MG63 (cell line): ENCODE measurements around the gene CABCOCO1. TPM values are rescaled to one million over a fixed set of nuclear protein-coding genes. Genes with fewer than 3 reads are reported as not detected.

ENCODE experiments used
- DNase-seq: peaks from one replicate; pipeline ENCODE4 v3.0.0-alpha.2; 2020
- H3K27me3 ChIP-seq: fragments of 250-450 bp; sonication (Bioruptor Pico); 2 replicates; pipeline ENCODE4 v1.5.1; 2020; ENCODE audit warnings: mild to moderate bottlenecking, moderate library complexity
- H3K36me3 ChIP-seq: fragments of 250-450 bp; sonication (Bioruptor Pico); 2 replicates; pipeline ENCODE4 v1.5.1; 2020; ENCODE audit warnings: mild to moderate bottlenecking, moderate library complexity
- H3K4me3 ChIP-seq: fragments of 250-450 bp; sonication (Bioruptor Pico); 2 replicates; pipeline ENCODE4 v1.5.1; 2020; ENCODE audit warnings: mild to moderate bottlenecking, moderate library complexity
- H3K9me3 ChIP-seq: fragments of 250-450 bp; sonication (Bioruptor Pico); 2 replicates; pipeline ENCODE4 v1.5.1; 2020; ENCODE audit warnings: mild to moderate bottlenecking, moderate library complexity
- total RNA-seq: library from RNA; depleted of rRNA; stranded (reverse); fragments of >200 nt; shearing (Covaris generic); gene quantifications from 2 replicates; pipeline ENCODE4 v1.2.3, GENCODE V29; 2014; ENCODE audit warnings: low replicate concordance; rRNA removed

Gene CABCOCO1
- total RNA-seq, 1 experiment from 2014 or later: 0.59 TPM

- no peaks in the 10 kb centered on the region for H3K9me3 ChIP-seq
- no peaks in the 10 kb centered on the region for H3K36me3 ChIP-seq
- DNase-seq: no peak
- no peaks in the 10 kb centered on the region for H3K27me3 ChIP-seq
- H3K4me3 ChIP-seq: no peak overlapping the region
Measured at GRCh38 chr10:61801484-61801883, 138.8 kb downstream of the CABCOCO1 start.

- Histone ChIP-seq H3K9me3 (no peaks in the 10 kb centered on the region), H3K4me3 (no peak overlapping the region), H3K36me3 (no peaks in the 10 kb centered on the region), H3K27me3 (no peaks in the 10 kb centered on the region)
- no peak for DNase-seq
Measured at GRCh38 chr10:61803269-61803668, 140.5 kb downstream of the CABCOCO1 start.

GRCh38 chr10:61804414-61804813 lies 141.7 kb downstream of the CABCOCO1 start:
- Histone ChIP-seq H3K36me3 (no peaks in the 10 kb centered on the region), H3K27me3 (no peaks in the 10 kb centered on the region), H3K9me3 (no peaks in the 10 kb centered on the region), H3K4me3 (no peak overlapping the region)
- DNase-seq: no peak

DNA sequence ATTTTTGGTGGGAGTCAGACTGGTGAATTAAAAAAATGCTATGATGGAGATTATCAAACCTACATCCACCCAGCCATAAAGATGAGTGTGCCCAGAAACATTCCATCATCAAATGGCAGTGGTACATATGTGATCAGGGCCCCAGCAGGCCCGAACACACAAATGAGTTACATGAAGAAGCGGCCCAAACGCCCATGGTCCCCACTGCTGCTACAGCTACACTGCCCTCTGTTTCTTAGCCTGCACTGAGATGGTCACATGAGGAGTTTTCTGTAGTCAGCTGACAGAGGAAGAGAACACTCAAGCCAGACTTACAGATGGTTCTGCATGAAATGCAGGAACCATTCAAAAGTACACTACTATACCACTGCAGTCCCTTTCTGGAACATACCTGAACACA lies 142.4 kb downstream of the CABCOCO1 start:
- no peak for DNase-seq
- Histone ChIP-seq H3K4me3 (no peak overlapping the region), H3K9me3 (no peaks in the 10 kb centered on the region), H3K36me3 (no peaks in the 10 kb centered on the region), H3K27me3 (no peaks in the 10 kb centered on the region)

DNA sequence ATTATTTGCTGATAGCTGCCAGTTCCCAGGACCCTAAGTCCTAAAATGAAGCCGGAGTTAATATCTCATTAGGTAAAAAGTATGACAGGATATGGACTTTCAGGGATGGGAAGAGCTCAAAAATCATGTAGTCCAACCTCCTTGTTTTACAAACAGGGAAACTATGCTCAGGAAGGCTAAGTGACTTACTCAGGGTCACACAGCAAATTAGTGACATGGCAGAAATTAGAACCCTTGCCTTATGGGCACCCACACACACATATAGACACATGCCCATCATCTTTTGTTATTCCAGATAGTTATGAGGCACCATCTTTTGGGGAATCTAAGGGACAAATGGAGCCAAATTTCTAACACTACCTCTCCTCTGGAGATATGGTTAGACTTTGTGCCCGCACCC lies 147.5 kb downstream of the CABCOCO1 start:
- H3K9me3 ChIP-seq: no peaks in the 10 kb centered on the region
- DNase-seq: no peak
- no peak overlapping the region for H3K4me3 ChIP-seq
- no peaks in the 10 kb centered on the region for H3K27me3 ChIP-seq
- no peaks in the 10 kb centered on the region for H3K36me3 ChIP-seq

DNA sequence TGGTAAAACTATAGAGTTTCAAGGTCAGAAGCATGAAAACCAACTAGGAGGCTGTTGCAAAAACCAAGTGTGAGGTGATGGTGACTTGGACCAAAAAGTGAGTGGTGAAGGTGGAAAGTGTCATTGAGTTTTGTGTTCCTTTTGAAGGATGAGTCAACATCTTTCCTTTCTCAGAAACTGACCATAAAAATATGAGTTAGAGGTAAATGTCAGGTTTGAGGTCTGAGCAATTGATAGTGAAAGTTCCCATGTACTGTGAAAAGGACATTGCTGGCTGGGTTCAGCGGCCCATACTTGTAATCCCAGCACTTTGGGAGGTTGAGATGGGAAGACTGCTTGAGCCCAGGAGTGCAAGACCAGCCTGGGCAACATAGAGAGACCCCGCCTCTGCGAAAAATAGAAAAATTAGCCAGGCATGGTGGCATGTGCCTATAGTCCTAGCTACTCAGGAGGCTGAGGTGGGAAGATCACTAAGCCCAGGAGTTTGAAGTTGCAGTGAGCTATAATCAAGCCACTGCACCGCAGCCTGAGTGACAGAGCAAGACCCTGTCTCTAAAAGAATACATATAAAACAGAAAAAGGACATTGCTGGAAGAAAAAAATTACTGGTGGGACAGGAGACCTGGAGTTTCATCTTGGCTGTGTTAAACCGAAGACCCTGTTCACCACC lies 149.5 kb downstream of the CABCOCO1 start:
- H3K9me3 ChIP-seq: no peaks in the 10 kb centered on the region
- H3K27me3 ChIP-seq: no peaks in the 10 kb centered on the region
- no peaks in the 10 kb centered on the region for H3K36me3 ChIP-seq
- DNase-seq: no peak
- no peak overlapping the region for H3K4me3 ChIP-seq

- no peaks in the 10 kb centered on the region for H3K36me3 ChIP-seq
- no peak overlapping the region for H3K4me3 ChIP-seq
- no peaks in the 10 kb centered on the region for H3K27me3 ChIP-seq
- no peaks in the 10 kb centered on the region for H3K9me3 ChIP-seq
- DNase-seq: no peak
Measured at GRCh38 chr10:61812920-61813319, 150.2 kb downstream of the CABCOCO1 start.

- no peak for DNase-seq
- Histone ChIP-seq H3K4me3 (no peak overlapping the region), H3K9me3 (no peaks in the 10 kb centered on the region), H3K36me3 (no peaks in the 10 kb centered on the region), H3K27me3 (no peaks in the 10 kb centered on the region)
Measured at GRCh38 chr10:61814160-61814559, 151.4 kb downstream of the CABCOCO1 start.

DNA sequence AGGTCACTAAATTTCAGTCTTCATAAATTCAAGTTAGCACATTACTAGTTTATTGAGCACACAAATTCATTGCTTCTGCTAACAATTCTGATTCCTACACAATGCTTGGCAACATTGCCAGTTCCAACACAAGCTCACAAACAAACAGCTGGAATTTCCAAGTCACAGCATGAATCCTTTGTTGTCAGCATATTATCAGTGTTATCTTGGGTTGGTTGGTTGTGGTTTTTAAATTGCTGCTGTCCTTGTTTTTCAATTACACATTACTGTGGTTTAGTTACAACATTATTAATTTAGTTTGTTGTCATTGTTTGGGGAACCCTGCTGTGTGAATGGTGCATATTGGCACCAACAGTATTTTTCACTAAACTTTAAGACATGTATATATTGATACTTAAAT lies 152.8 kb downstream of the CABCOCO1 start:
- no peak for DNase-seq
- Histone ChIP-seq H3K9me3 (no peaks in the 10 kb centered on the region), H3K36me3 (no peaks in the 10 kb centered on the region), H3K4me3 (no peak overlapping the region), H3K27me3 (no peaks in the 10 kb centered on the region)

Other genes starting within 250 kb of the CABCOCO1 start
- gene TMEM26, start 209.5 kb upstream of the CABCOCO1 start, total RNA-seq: 0.25 TPM in 1 of 2 replicates, not detected in the other
- 12.8 and 15.3 TPM in 2 replicates for gene ARID5B, start 238.8 kb downstream of the CABCOCO1 start, total RNA-seq